ENCODE measurements around the gene TMEM247.
A peak's percentile ranks its signal among the peaks of the same experiment; 100 is the strongest.
"Not testable (repeated sequence)": the region's sequence is repeated elsewhere in the genome, so short reads cannot be mapped to it uniquely, and the experiment has no call there.

Gene TMEM247

DNA sequence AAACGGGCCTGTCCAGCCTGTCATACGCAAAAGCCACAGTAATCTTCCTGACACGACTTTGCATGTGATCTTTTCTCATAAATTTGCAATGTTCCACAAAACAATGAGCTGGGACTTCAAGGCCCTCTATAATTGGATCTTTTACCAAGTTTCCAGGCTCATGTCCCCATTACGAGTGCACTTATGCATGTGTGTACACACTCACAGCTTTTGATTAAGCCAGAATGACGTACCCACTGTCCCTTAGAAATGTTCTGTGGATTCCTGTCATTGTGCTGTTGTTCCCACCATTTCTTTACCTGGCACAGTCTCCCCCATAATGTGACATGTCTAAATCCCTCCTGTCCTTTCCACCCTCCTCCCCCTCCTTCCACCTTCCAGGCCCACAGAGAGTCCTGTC lies 19.7 kb upstream of the TMEM247 start:
- no peak for DNase-seq

- peak; percentile 81 to 87 for DNase-seq
Observed at GRCh38 chr2:46460241-46460921, 19.0 kb upstream of the TMEM247 start.

- peak; percentile 46 to 70 for DNase-seq
Observed at GRCh38 chr2:46461011-46461674, 18.2 kb upstream of the TMEM247 start.

DNA sequence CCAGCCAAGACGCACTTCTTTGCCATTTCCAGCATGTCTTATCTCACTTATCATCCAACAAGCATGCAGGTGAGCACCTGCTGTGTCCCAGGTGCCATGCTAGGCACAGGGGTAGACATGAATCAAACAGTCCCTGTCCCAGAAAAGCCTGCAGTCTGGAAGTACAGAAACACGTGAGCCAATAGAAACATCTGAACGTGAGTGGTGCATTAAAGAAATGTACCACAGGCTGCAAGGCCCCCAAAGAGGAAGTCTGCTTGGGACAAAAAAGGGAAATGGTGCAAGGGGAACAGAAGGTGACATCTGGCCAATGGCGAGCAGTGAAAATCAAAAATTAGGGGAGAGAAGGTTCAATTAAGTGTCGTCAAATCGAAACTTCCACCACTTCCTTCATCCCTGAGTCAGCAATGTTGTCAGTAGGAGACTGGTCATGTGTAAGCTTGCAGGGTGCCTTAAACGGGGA lies 17.6 kb upstream of the TMEM247 start:
- DNase-seq = peak in 1 of 2 donors; percentile 16

GRCh38 chr2:46462936-46463335 lies 16.4 kb upstream of the TMEM247 start:
- DNase-seq = no peak

DNA sequence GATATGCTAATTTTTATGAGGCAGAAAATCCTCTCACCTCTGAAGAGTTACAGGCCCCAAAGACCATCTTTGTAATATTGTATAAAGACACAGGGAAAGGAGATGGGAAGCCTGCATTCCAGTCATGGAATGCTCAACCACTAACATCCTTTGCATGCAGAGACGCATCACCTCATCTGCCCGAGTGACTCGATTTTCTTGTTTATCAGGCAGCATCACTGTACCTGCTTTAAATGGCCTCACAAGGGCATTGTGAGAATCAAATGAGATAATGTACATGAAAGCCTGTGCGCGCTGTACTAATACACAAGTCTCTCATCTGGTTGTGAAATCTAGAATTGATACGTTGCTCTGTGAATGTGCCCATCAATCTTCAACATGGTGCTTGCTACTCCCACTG lies 10.2 kb upstream of the TMEM247 start:
- DNase-seq = no peak

- no peak for DNase-seq
Observed at GRCh38 chr2:46469700-46470099, 9.7 kb upstream of the TMEM247 start.

DNA sequence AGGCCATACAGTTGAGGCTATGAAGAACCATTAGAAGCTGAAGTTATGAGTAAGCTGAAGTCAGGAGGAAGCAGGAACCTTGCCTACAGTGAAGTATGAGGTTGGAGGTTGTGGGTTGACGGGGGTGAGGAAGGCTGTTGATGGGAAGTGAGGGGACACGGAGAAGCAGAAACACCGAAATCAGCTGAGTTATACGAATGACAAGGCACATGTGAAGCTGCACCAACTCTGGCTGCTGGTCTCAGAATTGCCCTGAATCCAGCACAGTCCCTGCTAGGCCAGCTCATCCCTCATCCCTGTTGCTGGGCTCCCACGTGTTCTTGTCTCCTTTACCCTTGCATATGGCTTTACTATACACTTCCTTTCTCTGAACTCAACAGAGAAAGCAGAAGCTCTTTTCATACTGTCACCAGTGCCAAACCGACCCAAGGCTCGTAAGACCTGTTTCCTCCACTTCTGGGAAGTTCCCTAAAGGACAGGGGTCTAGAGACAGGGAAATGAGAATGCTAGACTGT lies 9.2 kb upstream of the TMEM247 start:
- peak in 1 of 2 donors; percentile 40 for DNase-seq

DNA sequence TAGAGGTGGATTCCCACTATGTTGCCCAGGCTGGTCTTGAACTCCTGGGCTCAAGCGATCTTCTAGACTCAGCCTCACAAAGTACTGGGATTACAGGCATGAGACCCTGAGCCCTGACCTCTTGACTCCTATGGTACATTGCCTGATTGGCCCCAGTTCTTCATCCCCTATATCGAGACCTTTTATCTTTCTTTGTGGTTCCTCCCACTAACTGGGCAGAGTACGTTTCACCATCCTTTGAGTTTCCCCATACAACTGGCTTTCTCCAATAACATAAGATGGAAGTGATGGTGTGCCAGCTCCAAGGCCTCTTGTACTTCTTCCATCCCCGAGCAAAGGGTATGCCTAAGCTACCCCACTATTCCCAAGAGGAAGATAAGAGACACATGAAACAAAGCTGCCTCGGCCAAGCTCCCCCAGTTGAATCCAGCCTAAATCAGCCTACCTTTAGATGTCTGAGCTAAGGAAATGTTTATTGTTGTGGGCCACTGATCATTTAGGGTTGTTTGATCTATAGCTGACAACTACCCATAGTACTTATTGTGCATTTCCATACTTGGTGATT lies 8.3 kb upstream of the TMEM247 start:
- no peak for DNase-seq

DNA sequence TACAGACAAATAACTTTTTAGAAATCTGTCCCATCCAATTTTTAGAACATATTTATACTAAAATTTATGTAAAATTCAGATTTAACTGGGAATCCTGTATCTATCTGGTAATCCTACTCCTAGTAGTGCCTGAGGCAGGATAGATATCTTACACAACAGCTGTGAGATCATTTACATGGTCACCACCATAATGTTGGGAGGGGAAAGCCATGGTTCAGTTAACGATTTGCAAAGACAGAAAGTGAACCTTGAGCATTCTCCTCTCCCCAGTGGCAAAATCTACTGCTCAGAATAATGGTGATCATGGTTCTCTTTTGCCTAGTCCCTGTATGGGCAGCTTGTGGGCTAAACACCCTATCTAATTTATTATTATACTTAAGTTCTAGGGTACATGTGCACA lies 7.7 kb upstream of the TMEM247 start:
- no peak for DNase-seq

- DNase-seq = not testable (repeated sequence)
Observed at GRCh38 chr2:46472165-46472564, 7.2 kb upstream of the TMEM247 start.

GRCh38 chr2:46477462-46477861 lies 1.9 kb upstream of the TMEM247 start:
- DNase-seq = not testable (repeated sequence)

DNA sequence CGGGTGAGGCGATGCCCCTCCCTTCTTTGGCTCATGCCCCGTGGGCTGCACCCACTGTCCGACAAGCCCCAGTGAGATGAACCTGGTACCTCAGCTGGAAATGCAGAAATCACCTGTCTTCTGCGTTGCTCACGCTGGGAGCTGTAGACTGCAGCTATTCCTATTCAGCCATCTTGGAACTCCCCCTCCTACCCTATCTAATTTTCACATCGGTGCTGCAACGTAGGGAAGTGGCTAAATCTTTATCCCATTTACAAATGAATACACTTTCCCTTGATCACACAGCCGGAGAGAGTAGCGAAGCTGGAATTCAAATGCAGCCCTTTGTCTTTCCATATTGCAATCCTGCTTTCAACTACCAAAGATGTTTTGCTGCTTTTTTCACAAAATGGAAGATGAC lies 1.4 kb upstream of the TMEM247 start:
- DNase-seq = no peak

- DNase-seq = no peak
Observed at GRCh38 chr2:46480562-46480961, 1.2 kb downstream of the TMEM247 start.

- DNase-seq = no peak
Observed at GRCh38 chr2:46481198-46482193, 2.1 kb downstream of the TMEM247 start.

GRCh38 chr2:46482490-46482889 lies 3.1 kb downstream of the TMEM247 start:
- no peak for DNase-seq

DNA sequence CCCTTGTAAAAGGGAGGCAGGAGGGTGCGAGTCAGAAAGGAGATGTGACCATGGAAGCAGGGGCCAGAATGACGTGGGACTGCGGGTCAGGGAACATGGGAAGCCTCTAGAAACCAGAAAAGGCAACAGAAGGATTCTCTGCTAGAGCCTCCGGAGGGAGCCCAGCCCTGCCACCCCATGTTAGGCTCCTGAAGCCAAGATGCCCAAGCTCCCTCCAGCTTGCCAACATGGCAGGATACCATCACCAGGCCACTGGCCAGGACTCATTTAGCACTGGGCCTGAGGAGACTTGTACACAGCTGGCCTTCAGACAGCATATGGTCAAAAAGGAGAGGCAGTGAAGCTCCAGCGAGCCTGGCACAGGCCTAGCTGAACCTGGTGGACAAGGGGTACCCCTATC lies 5.6 kb downstream of the TMEM247 start:
- DNase-seq = no peak

DNA sequence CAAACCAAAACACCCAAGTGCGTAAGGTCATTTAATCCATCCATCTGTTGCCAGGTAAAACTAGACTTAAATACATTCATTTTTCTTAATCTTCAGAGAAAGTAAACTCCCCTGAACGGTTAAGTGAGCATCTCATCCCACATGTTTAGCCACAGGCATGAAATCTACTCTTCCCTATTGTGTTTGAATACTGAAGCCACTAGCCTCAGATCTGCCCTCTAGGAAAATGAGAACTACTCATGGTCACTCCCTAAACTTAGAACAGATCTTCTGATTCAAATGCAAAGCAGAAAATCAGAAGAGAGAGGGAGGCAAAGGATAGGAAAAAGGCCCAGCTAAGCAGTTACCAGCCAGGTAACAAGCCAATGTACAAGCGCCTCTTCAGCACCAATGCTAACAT lies 7.1 kb downstream of the TMEM247 start:
- no peak for DNase-seq

- DNase-seq = no peak
Observed at GRCh38 chr2:46487667-46488335, 8.4 kb downstream of the TMEM247 start.

DNA sequence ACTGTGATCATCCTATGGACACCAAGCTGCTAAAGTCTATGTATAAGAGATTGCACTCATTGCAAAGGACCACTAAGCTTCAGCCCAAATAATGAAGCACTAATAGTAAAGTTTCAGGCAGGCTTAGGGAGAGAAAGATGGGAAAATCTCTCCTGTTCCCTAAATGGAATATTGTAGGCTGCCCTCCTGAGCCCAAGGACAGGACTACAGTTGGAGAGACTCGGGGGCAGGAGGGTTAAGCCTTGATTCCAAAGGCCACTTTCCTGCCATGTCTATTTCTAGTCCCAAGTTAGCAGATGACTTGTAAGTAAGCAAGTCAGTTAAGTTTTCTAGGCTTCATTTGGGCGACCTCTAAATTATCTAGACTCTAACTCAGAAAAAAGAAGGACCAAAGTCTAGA lies 9.0 kb downstream of the TMEM247 start:
- DNase-seq = no peak

GRCh38 chr2:46489423-46490174 lies 10.2 kb downstream of the TMEM247 start:
- DNase-seq = no peak
